Kidney (tissue), 14 donors: Measurements from ENCODE around the gene IL25. TPM values are rescaled to one million over a fixed set of nuclear protein-coding genes. Genes with fewer than 3 reads are reported as not detected.

Experiments
- DNase-seq, 5 donors: peaks; one replicate each; pipeline ENCODE4 v3.0.0-alpha.2; 2013 to 2020
- FAIRE-seq: peaks from 2 replicates; lab custom pipeline; 2012; peaks lifted over from hg19 to GRCh38; lab: Jason Lieb, UNC
- H3K27ac ChIP-seq, 2 donors: one replicate each; pipeline ENCODE4 v1.7.0; 2013; ENCODE audit warnings: low read depth in 2 of 2, low read length in 2 of 2, inconsistent platforms in 1 of 2
- H3K27me3 ChIP-seq: one replicate; pipeline ENCODE4 v1.7.1; 2013; ENCODE audit warnings: low read length, inconsistent platforms; ENCODE audit not compliant: control insufficient read depth, insufficient read depth
- H3K36me3 ChIP-seq, 3 donors: one replicate each; pipeline versions ENCODE4 v1.7.0 to v1.7.1; 2013; ENCODE audit warnings: low read length in 3 of 3, control low read depth in 1 of 3, inconsistent platforms in 1 of 3; ENCODE audit not compliant: insufficient read depth in 3 of 3, control insufficient read depth in 2 of 3
- H3K4me1 ChIP-seq, 3 donors: one replicate each; pipeline versions ENCODE4 v1.7.0 to v1.7.1; 2013; ENCODE audit warnings: low read length in 3 of 3, inconsistent platforms in 1 of 3, low read depth in 1 of 3; ENCODE audit not compliant: control insufficient read depth in 2 of 3, insufficient read depth in 2 of 3
- H3K4me3 ChIP-seq, 3 donors: one replicate each; pipeline versions ENCODE4 v1.7.0 to v1.8.1; 2013; ENCODE audit warnings: low read length in 3 of 3, control low read depth in 1 of 3, inconsistent platforms in 1 of 3
- H3K9ac ChIP-seq, 3 donors: one replicate each; pipeline versions ENCODE4 v1.7.0 to v1.7.1; 2013; ENCODE audit warnings: low read length in 3 of 3, control low read depth in 1 of 3, inconsistent platforms in 1 of 3
- H3K9me3 ChIP-seq, 3 donors: one replicate each; pipeline versions ENCODE4 v1.7.0 to v1.7.1; 2013; ENCODE audit warnings: low read length in 3 of 3, control low read depth in 1 of 3, inconsistent platforms in 1 of 3; ENCODE audit not compliant: control insufficient read depth in 2 of 3, insufficient read depth in 1 of 3
- intact Hi-C: fragments of 100-400 bp; cut with DNase I; formaldehyde crosslinking; loops from one replicate; pipeline ENCODE4 v1.11.1; 2022
- polyA plus RNA-seq: library from polyadenylated mRNA; stranded (reverse); fragments of 350-450 nt; fragmentation: Illumina TruSeq; extraction: RNeasy Lipid Tissue Mini Kit (QIAGEN cat#74804); gene quantifications from one replicate; pipeline ENCODE4 v1.2.3, GENCODE V29; 2014; ENCODE audit warnings: low read depth, low replicate concordance; ENCODE audit not compliant: insufficient read depth
- total RNA-seq: library from RNA; stranded (reverse); fragmentation: NEBNext Ultra II Directional; extraction: Animal tissue kit (Norgen Biotek cat#: 25700); gene quantifications from one replicate; pipeline ENCODE4 v1.2.1, GENCODE V29; 2021
- TF ChIP-seq, protein P1 (sequence below): IDR thresholded peaks from 3 replicates; pipeline ENCODE4 v1.5.1; 2012; ENCODE audit warnings: mild to moderate bottlenecking, moderate library complexity, borderline replicate concordance; ENCODE audit not compliant: insufficient read depth; ENCODE audit errors: extremely low read depth
- donor health status: control.
- donor health status: control.
- donor health status: control.
- donor health status: control.
- donor health status: control.
- donor health status: DM: yes; HTN: yes; CAD: no.
- donor health status: Normal renal cell carcinoma (clear cell type).

The IL25 gene
- total and polyA plus RNA-seq, 2 donors from 2014 or later, result not detected

DNA sequence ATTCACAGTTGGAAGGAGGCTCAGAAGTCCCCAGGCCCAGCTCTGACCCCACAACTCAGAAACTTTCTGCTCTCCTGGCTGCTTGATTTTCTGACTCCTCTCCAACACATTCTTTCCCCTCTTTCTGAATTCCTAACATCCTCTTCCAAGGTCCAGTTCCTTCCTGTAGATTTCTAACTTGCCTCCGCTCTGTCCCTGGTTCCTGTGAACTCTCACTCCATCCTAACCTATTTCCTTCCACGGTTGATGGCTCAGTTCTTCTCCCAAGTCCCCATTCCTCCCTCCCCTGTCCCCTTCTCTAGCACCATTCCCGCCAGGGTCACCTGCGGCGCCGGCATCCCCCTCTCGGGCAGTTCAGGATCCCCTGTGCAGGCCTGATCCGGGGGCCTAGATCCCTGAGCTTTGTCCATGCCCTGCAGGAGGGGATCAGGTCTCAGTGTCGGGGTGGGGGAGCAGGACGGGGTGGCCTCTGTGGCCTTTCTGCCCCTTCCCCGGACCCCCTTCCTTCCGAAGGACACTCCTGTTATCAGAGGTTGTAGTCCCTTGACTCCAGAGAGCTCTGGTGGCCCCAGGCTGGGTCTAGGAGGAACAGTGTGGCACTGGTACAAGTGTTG, 13.9 kb upstream of the IL25 start:
- no peaks in the 10 kb centered on the region for H3K9me3 ChIP-seq
- H3K4me1 ChIP-seq, result no peaks in the 10 kb centered on the region
- H3K27ac ChIP-seq, result no peak overlapping the region
- TF ChIP-seq, protein P1, sequence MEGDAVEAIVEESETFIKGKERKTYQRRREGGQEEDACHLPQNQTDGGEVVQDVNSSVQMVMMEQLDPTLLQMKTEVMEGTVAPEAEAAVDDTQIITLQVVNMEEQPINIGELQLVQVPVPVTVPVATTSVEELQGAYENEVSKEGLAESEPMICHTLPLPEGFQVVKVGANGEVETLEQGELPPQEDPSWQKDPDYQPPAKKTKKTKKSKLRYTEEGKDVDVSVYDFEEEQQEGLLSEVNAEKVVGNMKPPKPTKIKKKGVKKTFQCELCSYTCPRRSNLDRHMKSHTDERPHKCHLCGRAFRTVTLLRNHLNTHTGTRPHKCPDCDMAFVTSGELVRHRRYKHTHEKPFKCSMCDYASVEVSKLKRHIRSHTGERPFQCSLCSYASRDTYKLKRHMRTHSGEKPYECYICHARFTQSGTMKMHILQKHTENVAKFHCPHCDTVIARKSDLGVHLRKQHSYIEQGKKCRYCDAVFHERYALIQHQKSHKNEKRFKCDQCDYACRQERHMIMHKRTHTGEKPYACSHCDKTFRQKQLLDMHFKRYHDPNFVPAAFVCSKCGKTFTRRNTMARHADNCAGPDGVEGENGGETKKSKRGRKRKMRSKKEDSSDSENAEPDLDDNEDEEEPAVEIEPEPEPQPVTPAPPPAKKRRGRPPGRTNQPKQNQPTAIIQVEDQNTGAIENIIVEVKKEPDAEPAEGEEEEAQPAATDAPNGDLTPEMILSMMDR, result no peak
- no peak overlapping the region for H3K4me3 ChIP-seq
- H3K9ac ChIP-seq, result no peak overlapping the region
- peak in 1 of 5 donors; percentile 32 for DNase-seq
- no peak for FAIRE-seq
- intact Hi-C loops, result no loop called here
- H3K27me3 ChIP-seq, result no peaks in the 10 kb centered on the region
- peaks cover 0 to 2% (median 0%) of the 10 kb centered on the region in 3 donors for H3K36me3 ChIP-seq

DNA sequence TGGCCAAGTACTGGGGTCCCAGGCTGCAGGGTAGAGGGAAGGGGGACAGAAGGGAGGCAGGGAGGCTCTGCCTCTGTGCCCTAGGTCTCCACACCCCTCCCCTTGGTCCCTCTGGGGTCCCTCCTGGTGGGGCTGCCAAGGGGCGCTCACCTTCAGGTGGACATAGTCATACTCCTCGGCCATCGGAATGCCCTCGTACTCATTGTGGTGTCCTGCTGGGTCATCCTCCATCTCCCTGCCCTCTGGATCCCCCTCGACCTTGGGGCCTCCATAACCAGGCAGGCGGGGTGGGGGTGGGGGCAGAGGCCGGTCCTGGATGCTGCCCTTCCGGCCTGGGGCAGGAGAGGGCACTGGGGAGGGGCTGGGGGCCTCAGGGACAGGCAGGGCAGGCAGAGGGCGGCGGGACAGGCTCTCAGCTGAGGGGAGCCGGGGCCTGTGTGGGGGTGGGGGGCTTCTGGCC, 13.4 kb upstream of the IL25 start:
- intact Hi-C loops, result no loop called here
- peak in 1 of 5 donors; percentile 46 for DNase-seq
- TF ChIP-seq, protein P1, result no peak

DNA sequence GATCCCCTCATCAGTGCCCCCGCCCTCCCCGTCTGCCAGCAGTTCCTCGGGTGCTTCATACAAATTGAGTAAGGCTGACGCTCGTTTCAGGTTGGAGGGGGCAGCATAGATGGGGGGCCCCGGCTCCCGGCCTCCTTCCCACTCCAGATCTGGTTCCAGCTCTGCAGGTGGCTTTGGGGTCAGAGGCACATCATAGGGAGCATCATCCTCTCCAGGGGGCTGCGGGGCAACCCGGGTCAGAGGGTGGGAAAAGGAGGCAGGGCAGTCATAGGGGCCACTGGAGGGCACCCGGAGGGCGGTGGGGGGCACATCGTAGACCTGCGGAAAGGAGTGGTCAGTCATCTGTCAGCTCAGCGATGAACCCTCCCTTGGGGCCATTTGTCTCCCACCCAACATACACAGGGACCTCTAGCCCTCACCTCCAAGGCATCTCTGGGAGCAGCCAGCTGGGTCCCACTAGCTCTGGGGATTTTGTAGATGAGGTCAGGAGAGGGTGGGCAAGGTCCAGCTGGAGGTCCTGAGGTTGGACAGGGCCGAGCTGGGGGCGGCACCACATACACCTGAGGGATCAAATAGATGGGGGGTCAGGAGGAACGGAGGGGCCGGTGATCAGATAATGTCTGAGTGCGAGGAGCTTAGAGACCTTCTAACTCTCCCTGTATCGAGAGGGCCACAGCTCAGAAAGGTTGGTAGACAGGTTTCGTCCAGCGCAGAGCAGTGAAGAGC, 12.7 kb upstream of the IL25 start:
- no peak for FAIRE-seq
- Histone ChIP-seq H3K36me3 (peaks cover 0 to 2% (median 0%) of the 10 kb centered on the region in 3 donors), H3K9me3 (no peaks in the 10 kb centered on the region), H3K9ac (no peak overlapping the region), H3K4me1 (peaks cover 0 to 5% (median 3%) of the 10 kb centered on the region in 3 donors), H3K27ac (no peak overlapping the region), H3K27me3 (no peaks in the 10 kb centered on the region), H3K4me3 (no peak overlapping the region)
- intact Hi-C loops, result no loop called here
- TF ChIP-seq, protein P1, result no peak
- no peak for DNase-seq

More for the DNA sequence above, 13.4 kb upstream of the IL25 start:
- H3K27me3 ChIP-seq, result no peaks in the 10 kb centered on the region
- peaks cover 0 to 3% (median 1%) of the 10 kb centered on the region in 3 donors for H3K4me1 ChIP-seq
- H3K4me3 ChIP-seq, result no peak overlapping the region
- H3K9ac ChIP-seq, result no peak overlapping the region
- H3K27ac ChIP-seq, result no peak overlapping the region
- no peak for FAIRE-seq
- no peaks in the 10 kb centered on the region for H3K9me3 ChIP-seq
- H3K36me3 ChIP-seq, result peaks cover 0 to 2% (median 0%) of the 10 kb centered on the region in 3 donors
